HG03159 (cell line): ENCODE measurements around the gene TNIK.

ENCODE experiments used
- ATAC-seq: cut with Tn5 transposase; IDR thresholded peaks from one replicate; pipeline ENCODE4 v1.9.1; 2021; ENCODE audit warnings: mild to moderate bottlenecking, moderate library complexity; ENCODE audit not compliant: unreplicated experiment

Gene TNIK

DNA sequence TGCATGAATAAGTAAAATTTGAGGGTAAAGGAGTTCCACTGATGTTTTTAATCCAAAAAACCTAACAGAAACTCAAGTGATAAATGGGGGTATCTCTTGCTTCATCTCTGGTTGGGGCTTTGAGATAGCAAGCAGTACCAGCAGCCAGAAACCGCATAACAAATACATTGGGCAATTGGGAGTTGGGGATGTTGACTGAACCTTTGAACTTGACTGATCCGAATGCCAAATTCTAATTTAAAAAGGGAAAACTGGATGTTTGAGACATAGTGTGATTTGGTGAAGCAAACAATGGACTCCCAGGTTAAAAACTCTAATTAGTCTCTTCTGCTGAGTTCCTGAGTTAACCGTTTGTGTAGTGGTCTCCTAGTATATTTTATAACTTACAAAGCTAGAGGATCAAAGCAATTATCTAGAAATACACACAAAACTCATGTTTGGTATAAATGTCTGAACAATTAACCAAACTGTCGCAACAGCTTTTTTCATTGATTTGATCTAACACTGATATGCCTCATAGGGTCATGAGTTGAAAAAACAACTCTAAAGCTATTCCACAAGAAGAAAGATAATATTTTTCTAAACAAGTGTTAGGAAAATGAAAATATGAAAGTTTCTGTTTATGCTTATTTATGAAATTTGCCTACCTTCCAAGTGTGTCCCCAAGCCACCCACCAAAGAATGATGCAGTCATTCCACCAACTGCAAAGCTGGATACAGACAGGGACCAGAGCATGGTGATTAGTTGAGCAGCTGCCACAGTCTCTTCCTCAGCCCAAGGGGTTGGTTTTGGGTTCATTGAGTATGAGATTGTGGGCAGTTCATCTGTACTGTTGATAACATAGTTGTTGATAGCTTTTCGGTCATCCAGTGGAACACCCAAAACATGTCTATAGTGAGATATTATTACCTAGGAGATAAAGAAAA is 446.1 kb downstream of the TNIK start:
- no peak for ATAC-seq

DNA sequence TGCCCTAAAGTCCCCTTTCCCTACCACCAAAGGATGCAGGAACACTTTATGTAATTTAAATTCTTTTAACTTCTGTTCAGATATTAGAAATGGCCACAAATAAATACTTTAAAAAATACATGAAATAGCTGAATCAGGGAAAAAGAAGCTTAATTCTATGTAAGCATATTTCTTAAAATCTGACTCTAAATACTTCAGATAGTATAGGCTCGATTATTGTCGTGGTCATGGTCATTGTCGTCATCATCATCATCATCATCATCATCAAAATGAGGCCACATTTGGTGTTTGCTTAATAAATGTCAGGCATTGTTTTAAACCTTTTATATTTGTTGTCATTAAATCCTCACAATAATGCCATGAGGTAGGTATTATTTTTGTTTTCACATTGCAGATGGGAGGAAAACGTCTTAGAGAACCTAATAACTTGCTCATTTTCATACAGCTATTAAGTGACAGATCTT is 448.3 kb downstream of the TNIK start:
- no peak for ATAC-seq
